ENCODE results near the gene SH3D19. TPM values are rescaled to one million over a fixed set of nuclear protein-coding genes. Genes with fewer than 3 reads are reported as not detected.
"Not testable (repeated sequence)": the region's sequence is repeated elsewhere in the genome, so short reads cannot be mapped to it uniquely, and the experiment has no call there.

The SH3D19 gene
- total RNA-seq, 1 experiment from 2014 or later = 29.7 TPM

DNA sequence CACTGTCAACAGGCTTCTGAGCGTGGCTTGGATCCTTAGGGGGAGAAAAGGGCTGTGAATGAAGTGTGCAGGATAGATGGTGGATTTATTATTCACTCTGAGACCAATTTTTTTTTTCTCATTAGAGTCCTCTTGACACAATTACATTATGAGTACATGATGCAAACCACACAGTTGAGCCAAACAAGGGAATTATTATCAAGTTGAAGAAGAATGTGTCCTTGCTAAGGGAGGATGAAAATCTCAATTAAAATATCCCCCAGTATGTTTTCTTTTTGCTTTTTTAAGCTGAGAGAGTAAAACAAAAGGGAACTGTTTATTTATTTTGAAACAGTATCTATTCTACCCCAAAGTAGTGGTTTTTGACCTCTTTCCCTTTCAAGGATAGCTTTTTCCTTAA, 185.6 kb downstream of the SH3D19 start:
- TF ChIP-seq, protein P1, sequence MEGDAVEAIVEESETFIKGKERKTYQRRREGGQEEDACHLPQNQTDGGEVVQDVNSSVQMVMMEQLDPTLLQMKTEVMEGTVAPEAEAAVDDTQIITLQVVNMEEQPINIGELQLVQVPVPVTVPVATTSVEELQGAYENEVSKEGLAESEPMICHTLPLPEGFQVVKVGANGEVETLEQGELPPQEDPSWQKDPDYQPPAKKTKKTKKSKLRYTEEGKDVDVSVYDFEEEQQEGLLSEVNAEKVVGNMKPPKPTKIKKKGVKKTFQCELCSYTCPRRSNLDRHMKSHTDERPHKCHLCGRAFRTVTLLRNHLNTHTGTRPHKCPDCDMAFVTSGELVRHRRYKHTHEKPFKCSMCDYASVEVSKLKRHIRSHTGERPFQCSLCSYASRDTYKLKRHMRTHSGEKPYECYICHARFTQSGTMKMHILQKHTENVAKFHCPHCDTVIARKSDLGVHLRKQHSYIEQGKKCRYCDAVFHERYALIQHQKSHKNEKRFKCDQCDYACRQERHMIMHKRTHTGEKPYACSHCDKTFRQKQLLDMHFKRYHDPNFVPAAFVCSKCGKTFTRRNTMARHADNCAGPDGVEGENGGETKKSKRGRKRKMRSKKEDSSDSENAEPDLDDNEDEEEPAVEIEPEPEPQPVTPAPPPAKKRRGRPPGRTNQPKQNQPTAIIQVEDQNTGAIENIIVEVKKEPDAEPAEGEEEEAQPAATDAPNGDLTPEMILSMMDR (conservative IDR thresholded peaks at IDR 0.05) = no peak
- Histone ChIP-seq H3K27ac (ENCODE audit: insufficient read length, low read depth, low read length) (no peak overlapping the region), H3K23me2 (ENCODE audit: insufficient read length, low read depth, low read length, poor library complexity, severe bottlenecking) (no peaks in the 10 kb centered on the region), H2AFZ (ENCODE audit: low read length) (no peak overlapping the region), H4K20me1 (ENCODE audit: control insufficient read depth, insufficient read depth, insufficient read length) (no peaks in the 10 kb centered on the region), H2BK15ac (ENCODE audit: low read depth, low read length) (no peak overlapping the region), H3K9me3 (ENCODE audit: control insufficient read depth, low read depth, low read length) (no peaks in the 10 kb centered on the region), H4K91ac (ENCODE audit: insufficient read length, low read depth, low read length) (no peak overlapping the region), H3K23ac (ENCODE audit: insufficient read length, low read depth, low read length) (no peak overlapping the region), H3K4ac (ENCODE audit: low read depth, low read length) (no peak overlapping the region), H3K4me2 (ENCODE audit: insufficient read depth, insufficient read length, low read length) (no peak overlapping the region), H2BK20ac (ENCODE audit: low read depth, low read length, poor library complexity, severe bottlenecking) (no peak overlapping the region), H3K27me3 (ENCODE audit: insufficient read depth, low read length) (no peaks in the 10 kb centered on the region), H2BK12ac (ENCODE audit: insufficient read length, low read depth, low read length) (no peak overlapping the region), H3K79me2 (ENCODE audit: insufficient read depth, low read length) (no peaks in the 10 kb centered on the region), H3K56ac (ENCODE audit: insufficient read length, low read depth, low read length) (no peak overlapping the region), H3K14ac (ENCODE audit: insufficient read depth, low read length) (no peak overlapping the region), H3K9ac (ENCODE audit: extremely low read depth, insufficient read length, low read length) (no peak overlapping the region), H2BK5ac (ENCODE audit: insufficient read length, low read length) (no peak overlapping the region), H2AK5ac (ENCODE audit: insufficient read length, low read length) (no peak overlapping the region), H2BK120ac (ENCODE audit: low read depth, low read length, poor library complexity, severe bottlenecking) (no peak overlapping the region), H4K8ac (replicated peaks; ENCODE audit: insufficient read length, low read depth, low read length) (no peak overlapping the region), H3K79me1 (ENCODE audit: insufficient read depth, low read depth, low read length, poor library complexity, severe bottlenecking) (no peaks in the 10 kb centered on the region), H3T11ph (ENCODE audit: low read length) (no peak overlapping the region), H3K4me1 (ENCODE audit: insufficient read depth, low read length) (no peaks in the 10 kb centered on the region), H4K5ac (ENCODE audit: insufficient read length, low read depth, low read length) (no peak overlapping the region), H3K18ac (ENCODE audit: insufficient read length, low read depth, low read length) (no peak overlapping the region)
- Mint-ChIP-seq H3K27me3 (ENCODE audit: low read depth) (no peaks in the 10 kb centered on the region), H3K27ac (peak overlapping the region in 1 of 3 experiments; percentile 80; a peak in 2 of 7 replicates), H3K9me3 (no peaks in the 10 kb centered on the region), H3K4me1 (peaks cover 7% of the 10 kb centered on the region in 2 experiments; a peak in 3 of 4 replicates), H3K4me3 (no peak overlapping the region), H3K36me3 (ENCODE audit: insufficient read depth in 1 of 3, low read depth in 3 of 3) (peaks cover 13 to 42% (median 15%) of the 10 kb centered on the region in 3 experiments; a peak in 6 of 7 replicates)
- no peak for DNase-seq
- WGBS (ENCODE audit: extremely low coverage, insufficient read length, low lambda C conversion rate) = no CpG with 5 or more reads among the region's 1 CpG

DNA sequence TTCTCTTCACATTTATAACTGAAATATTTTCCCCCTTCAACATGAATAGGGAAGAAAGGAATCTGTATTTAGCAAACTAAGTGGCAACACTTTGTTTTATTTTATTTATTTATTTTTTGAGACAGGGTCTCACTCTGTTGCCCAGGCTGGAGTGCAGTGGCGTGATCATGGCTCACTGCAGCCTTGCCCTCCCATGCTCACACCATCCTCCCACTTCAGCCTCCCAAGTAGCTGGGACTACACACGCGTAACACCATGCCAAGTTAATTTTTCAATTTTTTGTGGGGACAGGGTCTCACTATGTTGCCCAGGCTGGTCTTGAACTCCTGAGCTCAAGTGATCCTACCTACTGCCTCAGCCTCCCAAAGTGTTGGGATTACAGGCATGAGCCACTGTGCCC, 189.4 kb downstream of the SH3D19 start:
- not testable (repeated sequence) for H3K27me3 Mint-ChIP-seq (ENCODE audit: low read depth); H3K4ac ChIP-seq (ENCODE audit: low read depth, low read length); H3K56ac ChIP-seq (ENCODE audit: insufficient read length, low read depth, low read length)

More for the DNA sequence above, 189.4 kb downstream of the SH3D19 start:
- H3K18ac ChIP-seq (ENCODE audit: insufficient read length, low read depth, low read length); H3K79me2 ChIP-seq (ENCODE audit: insufficient read depth, low read length); H3K23me2 ChIP-seq (ENCODE audit: insufficient read length, low read depth, low read length, poor library complexity, severe bottlenecking); H3K23ac ChIP-seq (ENCODE audit: insufficient read length, low read depth, low read length); H3K4me1 ChIP-seq (ENCODE audit: insufficient read depth, low read length); H2AK5ac ChIP-seq (ENCODE audit: insufficient read length, low read length); H3K79me1 ChIP-seq (ENCODE audit: insufficient read depth, low read depth, low read length, poor library complexity, severe bottlenecking); H4K91ac ChIP-seq (ENCODE audit: insufficient read length, low read depth, low read length); H3K4me2 ChIP-seq (ENCODE audit: insufficient read depth, insufficient read length, low read length); H3T11ph ChIP-seq (ENCODE audit: low read length); H3K27ac ChIP-seq (ENCODE audit: insufficient read length, low read depth, low read length); H4K20me1 ChIP-seq (ENCODE audit: control insufficient read depth, insufficient read depth, insufficient read length); H3K9me3 Mint-ChIP-seq; H3K4me3 Mint-ChIP-seq; H4K8ac ChIP-seq (replicated peaks; ENCODE audit: insufficient read length, low read depth, low read length); H3K27ac Mint-ChIP-seq; H2BK15ac ChIP-seq (ENCODE audit: low read depth, low read length); H4K5ac ChIP-seq (ENCODE audit: insufficient read length, low read depth, low read length); H2BK120ac ChIP-seq (ENCODE audit: low read depth, low read length, poor library complexity, severe bottlenecking); H3K9ac ChIP-seq (ENCODE audit: extremely low read depth, insufficient read length, low read length); H2BK12ac ChIP-seq (ENCODE audit: insufficient read length, low read depth, low read length); H3K14ac ChIP-seq (ENCODE audit: insufficient read depth, low read length); H3K9me3 ChIP-seq (ENCODE audit: control insufficient read depth, low read depth, low read length); H2BK20ac ChIP-seq (ENCODE audit: low read depth, low read length, poor library complexity, severe bottlenecking); H3K27me3 ChIP-seq (ENCODE audit: insufficient read depth, low read length); H3K4me1 Mint-ChIP-seq; H2AFZ ChIP-seq (ENCODE audit: low read length); DNase-seq; H2BK5ac ChIP-seq (ENCODE audit: insufficient read length, low read length): not testable (repeated sequence)
- peaks cover 5 to 26% (median 7%) of the 10 kb centered on the region in 3 experiments; a peak in 6 of 7 replicates for H3K36me3 Mint-ChIP-seq (ENCODE audit: insufficient read depth in 1 of 3, low read depth in 3 of 3)
- WGBS (ENCODE audit: extremely low coverage, insufficient read length, low lambda C conversion rate) = no CpG with 5 or more reads among the region's 3 CpGs

Data from H9 (cell line).